ENCODE measurements around the gene RGS6.
A peak's percentile ranks its signal among the peaks of the same experiment; 100 is the strongest.

Gene RGS6

DNA sequence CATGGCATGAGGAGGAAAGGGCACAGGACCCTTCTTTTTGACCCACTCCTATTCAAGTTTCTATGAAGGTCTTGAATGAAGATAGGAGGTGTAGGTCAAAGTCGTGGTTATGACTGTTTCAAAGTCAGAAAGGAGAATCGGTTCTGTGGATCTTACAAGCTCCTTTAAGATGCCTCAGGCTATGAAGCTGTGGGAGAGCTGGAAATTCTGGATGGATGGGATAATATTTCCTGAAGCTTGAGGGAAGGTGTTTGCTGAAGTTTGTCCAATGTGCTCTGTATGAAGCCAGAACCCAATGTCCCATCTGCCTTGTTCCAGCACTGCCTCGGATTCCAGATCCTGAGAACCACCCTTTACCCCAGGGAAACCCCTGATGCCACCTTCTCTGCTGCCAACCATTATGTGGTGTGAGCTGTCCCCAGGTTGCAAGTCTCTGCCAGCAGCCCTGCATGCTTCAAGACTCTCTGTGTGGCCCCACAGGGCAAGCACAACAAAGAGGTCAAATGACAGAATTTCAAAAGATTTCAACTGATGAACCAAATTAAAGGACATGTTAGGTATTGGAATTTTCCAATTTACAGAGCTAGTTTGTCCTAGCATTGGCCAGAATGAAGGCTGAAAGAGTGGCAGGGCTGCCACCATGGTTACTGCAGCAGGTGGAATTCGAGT, 472.0 kb downstream of the RGS6 start:
- DNase-seq (ENCODE audit: low spot score): no peak

DNA sequence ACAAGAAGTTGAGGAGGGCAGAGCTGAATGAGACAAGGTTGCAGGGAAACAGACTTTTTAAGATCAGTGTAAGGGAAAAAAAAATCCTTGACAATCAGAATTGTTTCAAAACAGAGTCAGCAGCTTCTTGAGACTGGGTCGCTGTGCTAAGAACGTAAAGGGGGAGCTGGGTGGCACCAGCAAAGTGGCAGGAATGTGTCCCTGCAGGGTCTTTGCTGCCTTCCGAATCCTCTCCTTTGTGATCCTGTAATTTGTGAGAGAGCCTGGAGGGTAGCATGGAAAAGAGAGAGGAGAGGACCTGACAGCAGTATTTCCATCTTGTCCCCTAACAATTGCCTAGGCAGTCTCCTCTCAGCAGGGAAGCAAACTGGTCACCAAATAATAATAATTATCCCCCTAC, 472.8 kb downstream of the RGS6 start:
- no peak for DNase-seq (ENCODE audit: low spot score)

DNA sequence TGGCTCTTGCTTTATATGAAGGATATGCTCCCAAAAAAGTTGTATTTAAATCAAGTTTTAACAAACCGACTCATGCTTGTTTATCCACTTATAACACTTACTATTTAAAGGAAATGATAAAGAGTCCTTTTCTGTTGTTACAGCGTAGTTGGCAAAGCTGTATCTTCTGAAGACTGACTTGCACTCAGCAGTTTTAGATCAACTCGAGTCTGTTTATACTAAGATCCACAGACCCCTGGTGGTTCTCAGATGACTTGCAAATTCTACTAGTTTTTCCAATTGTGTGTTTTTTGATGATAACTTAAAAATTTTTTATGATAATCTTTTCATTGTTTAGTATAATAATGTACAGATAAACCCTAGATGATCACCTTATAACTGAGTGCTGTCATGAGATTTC, 475.8 kb downstream of the RGS6 start:
- DNase-seq (ENCODE audit: low spot score): no peak

DNA sequence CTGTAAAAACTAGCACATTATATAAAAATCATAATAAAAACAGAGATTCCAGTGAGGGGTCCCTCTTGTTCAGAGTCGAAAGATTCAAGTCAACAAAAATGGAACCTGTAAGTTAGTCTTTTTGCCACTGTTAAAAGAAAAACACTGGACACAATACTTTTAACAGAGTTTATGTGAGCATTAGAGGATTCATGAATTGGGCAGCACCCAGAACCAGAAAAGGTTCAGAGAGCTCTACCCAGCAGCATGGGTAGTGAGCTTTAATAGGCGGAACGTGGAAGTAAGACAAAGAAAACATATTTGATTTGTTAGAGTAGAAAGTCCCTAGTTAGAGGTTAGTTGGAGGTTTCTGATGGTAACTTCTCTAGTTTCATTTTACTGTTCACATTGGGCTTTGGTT, 476.8 kb downstream of the RGS6 start:
- no peak for DNase-seq (ENCODE audit: low spot score)

DNA sequence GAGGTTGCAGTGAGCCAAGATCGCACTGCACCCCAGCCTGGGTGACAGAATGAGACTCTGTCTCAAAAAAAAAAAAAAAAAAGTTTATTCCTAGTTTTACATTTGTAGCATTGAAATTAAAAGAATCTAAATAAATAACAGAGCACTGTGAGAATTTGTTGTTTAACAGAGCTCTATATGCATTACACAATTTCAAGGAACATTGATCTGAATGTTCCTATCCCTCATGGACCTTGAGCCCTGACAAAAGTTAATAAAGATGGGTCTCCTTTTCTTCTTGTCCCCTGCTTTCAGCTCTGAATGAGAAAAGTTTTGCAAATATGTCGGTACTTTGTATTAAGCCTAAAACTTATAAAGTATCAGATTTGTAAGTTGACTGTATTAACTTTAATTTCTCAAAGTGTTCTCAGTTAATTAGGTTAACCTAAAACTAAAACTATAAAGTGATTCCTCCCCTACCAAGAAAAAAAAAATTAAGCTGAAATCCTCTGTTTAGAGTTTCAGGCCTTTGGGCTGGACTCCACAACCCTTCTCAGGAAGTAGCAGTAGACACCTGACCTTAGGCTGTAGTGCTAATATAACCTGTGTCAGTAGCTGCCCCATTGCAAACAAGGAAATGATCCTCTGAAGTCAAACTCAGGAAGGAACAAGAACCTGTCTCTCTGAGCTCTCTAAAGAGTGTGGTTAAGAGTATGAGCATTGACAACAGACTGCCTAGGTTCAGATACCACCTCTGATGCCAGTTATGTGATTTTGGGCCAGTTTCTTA, 484.0 kb downstream of the RGS6 start:
- no peak for DNase-seq (ENCODE audit: low spot score)

DNA sequence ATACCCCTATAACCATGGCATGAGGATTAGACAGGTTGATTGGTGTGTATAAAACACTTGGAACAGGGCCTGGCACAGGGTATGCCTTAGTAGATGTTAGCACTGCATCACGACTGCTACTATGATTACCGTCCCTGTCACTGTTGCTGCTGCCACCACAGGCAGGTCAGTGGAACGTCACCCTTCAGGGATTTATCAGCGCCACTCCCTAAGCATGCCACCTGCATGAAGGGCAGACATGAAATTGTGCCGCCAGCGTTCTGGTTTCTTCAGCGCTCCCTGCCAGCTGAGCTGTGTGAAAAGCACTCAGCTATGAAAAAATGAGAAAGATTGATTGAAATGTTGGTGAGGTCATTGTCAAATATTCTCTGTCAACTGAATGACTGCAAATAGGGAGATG, 484.7 kb downstream of the RGS6 start:
- DNase-seq (ENCODE audit: low spot score): no peak

DNA sequence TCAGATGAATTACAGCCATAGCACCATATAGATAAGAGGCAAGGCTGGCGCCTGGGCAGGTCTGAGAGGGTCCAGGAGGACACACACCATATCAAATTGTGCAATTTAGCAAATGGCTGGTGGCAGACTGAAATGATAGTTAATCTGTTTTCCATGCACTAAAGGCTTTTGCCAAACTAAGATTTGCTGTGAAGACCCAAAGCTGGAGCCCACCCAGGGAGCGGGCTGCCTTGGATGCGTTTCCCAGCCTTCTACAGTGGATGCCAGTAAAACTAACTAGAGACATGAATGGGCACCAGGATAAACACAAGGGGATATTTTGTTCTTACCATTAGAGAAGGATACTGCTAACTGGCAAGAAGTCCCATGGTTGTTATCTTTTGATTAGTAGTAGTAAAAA, 486.6 kb downstream of the RGS6 start:
- no peak for DNase-seq (ENCODE audit: low spot score)

DNA sequence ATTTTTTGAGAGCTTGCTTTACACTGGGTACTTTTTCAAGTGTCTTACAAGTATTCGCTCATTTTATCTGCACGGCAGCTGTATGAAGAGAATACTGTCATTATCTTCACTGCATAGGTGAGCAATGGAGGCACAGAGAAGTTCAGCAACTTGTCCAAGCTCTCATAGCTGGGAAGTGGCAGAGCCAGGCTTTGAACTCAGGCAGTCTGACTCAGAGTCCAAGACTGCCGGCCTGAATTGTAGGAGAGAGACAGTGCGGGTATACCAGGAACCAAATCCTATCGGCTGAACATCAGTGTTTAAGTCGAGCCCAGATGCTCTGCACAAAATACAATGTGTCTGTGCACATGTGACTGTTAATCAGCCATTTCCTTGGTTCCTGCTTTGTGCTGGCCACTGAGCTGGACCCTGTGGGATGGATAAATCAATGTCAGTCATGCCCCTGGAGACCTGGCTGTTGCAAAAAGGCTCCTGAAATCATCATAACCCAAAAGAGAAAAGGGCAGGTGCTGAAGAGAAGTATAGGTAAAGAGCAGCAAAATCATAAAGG, 487.1 kb downstream of the RGS6 start:
- no peak for DNase-seq (ENCODE audit: low spot score)

DNA sequence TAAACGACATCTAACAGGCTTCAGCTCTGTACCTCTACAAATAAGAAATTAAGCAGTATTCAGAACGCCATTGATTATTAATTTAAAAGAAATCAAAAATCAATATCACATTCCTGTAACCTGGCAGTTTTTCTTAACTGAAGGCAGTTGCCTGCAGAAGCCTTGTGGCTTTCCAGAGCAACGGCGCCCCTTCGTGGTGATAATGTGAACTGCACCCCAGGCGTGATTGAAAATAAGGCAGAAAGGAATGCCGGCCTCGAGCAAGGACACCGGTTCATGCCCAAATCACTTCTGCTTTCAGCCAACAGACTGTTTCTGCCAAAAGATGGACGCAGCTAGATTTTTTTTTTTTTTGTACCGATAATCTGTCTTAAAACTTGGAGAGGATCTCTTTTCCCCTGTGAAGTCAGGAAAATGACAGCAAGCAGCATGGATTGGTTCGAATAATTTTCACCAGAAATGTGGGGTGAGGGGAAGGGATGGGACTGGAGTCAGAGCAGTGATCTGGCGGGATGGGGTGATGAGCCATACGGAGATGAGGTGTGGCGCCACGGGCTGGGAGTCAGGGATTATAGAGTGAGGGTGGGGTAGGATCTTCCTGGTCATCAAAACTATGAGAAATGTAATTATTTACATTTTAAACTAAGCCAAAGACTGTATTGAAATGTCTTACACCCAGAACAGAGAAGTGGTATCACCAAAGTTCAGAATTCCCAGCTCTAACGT, 488.7 kb downstream of the RGS6 start:
- DNase-seq (ENCODE audit: low spot score): peak; percentile 55

DNA sequence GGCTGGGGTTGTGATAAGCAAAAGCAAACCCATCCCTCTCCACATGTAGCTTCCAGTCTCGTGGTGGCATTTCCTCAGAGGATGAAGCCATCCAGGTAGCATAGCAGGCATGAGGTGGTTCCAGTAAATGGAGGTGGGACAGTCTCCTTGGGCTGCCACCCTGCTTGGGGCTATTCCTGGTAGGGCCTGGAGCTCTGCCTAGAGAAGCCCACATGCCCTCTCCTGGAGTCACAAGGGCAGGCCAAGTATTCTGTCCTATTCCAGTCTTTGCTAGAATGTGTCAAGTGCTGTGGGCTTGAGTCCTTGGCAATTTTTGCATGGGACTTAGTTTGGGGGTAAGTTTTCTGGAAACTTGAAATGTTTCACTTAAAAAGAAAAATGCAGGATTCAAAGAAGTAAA, 491.7 kb downstream of the RGS6 start:
- DNase-seq (ENCODE audit: low spot score): no peak

DNA sequence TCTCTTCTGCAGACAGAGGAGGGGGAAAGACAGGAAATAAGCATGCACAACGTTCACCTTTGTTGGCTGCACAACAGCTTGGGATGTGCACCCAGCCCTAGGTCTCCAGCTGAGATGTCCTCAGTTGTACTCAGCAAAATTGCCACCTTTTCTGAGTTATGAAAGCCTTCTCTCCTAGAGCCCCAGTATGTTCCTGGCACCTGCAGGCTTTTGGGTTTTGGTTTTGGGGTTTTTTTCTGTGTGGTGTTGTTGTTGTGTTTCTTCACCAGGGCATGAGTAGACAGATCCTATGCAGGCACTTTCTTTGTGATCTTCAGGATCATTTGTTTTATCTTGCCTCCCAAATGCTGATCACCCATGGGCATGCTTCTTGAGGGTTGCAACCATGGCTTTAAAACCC, 498.2 kb downstream of the RGS6 start:
- DNase-seq (ENCODE audit: low spot score): no peak

DNA sequence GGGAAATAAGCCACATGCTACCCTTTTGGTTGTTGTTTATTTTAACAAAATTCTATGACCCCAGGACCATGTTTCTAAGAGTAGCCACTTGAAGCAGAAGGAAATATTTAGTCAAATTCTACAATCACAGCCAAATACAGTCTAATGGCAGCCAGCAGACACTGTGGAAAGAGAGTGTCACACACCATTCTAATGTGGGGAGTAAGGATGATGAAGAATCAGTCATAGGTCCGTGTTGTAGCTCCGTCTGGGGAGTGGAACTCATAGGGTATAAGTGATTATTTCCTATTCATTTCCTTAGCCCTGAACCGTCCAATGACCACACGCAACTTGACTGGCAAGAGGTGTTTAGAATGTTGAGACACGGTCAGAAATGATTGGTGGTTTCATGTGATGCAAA, 500.5 kb downstream of the RGS6 start:
- DNase-seq (ENCODE audit: low spot score): no peak

DNA sequence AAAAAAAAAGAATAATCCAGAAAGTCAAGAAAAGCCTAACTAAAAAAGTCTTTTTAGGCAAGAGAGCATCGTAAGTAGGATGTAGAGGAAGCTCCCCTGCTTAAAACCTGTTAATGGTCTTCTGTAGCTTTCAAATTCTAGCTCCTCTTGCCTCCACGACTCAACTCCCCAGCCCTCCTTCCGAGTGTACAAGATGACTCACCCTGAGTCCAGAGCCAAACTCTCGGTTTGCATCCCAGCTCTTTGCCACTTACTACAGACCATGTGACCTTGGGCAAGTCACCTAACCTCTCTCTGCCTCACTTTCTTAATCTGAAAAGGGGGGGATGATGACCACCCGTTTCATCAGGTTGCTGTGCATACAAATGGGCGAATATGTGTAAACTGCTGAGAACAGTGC, 501.3 kb downstream of the RGS6 start:
- peak; percentile 47 for DNase-seq (ENCODE audit: low spot score)

DNA sequence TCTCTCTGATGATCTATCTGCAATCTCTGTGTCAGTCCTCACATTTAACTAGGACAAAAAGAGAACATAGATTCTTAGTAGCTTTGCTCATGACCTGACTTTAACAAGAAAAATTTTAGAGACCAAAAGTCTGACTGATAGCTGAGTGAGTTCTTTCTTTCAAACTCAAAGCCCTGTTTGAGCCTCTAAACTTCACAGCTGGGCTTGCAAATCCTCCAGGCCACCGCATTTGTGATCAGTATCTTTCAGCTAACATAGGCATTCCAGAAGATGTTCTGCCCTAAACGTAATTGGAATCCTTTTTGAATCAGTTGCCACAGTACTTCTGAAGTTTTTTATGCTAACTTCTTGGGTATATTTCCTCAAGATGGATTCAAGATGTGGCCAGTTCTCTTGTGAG, 502.6 kb downstream of the RGS6 start:
- DNase-seq (ENCODE audit: low spot score): no peak

DNA sequence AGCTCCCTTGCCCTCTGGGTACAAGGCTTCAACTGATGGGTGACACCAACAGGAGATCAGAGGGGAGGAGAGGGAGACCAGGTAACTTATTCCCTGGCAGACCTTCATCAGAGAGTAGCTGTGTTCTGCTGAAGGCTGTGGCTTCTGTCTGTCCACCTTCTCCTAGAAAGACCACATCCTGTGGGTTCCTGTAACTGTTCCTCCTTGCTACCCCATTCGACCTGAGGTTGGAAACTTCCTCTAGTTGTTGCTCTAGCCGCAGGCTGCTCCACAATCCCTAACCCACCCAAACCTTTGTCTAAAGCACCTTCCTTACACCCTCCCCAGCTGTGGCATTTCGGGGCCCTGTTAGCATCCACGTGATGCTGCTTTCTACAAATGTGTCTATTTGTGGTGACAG, 507.5 kb downstream of the RGS6 start:
- no peak for DNase-seq (ENCODE audit: low spot score)

DNA sequence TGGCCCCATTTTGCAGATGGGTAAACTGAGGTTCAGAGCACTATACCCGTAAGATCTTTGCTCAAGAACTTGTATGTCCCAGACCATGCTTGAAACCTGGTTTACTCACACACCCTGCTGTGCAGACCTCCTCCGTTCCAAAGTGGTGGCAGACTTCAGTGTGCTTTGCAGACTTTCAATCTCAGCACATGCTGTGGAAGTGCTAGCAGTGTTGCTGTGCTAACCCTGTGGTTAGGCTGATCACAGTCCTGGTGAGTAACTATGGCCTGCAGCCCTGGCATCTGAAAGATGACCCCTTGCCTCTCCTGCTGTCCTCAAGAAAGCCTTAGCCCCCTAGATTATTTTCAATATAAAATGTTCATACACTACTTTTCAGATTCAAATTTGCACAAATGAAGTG, 511.0 kb downstream of the RGS6 start:
- DNase-seq (ENCODE audit: low spot score): no peak

DNA sequence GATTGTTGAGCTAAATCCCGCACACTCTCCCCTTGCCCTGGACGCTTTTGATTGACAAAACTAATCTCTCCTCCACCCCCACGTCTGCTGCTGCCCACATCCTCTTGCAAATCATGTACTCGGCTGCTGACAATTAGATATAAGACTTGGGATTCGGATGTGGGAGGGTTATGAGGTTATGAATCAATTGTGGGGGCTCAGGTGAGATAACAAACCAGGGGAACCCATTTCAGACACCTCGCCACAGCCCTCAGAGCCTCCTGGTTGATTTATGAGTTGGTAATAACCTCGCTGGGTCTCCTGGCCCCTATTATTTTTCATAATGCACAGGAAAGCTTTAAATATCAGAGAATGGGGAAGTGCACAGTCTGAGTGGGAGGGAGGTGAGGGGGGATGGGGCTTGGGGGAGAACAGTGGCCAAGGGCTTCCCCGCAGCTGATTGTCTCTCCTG, 511.8 kb downstream of the RGS6 start:
- DNase-seq (ENCODE audit: low spot score): no peak

DNA sequence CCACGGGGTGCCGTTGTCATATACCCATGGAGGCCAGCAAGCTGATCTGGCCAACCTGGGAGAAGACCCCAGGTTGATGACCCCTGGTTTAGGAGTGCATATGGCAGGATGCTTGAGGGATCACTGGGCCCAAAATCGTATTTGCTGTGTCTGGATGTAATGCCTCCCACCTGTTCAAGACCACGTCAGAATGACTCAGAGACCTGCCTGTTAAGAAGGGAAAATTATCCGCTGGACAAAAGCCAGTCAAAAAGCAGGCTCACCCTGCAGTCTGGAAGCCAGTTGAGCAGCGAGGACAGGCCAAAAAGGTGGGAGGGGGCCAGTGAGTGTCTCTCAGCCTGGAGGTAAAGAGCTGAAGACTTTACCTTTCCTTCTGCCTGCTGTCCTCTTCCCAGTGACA, 512.5 kb downstream of the RGS6 start:
- no peak for DNase-seq (ENCODE audit: low spot score)

DNA sequence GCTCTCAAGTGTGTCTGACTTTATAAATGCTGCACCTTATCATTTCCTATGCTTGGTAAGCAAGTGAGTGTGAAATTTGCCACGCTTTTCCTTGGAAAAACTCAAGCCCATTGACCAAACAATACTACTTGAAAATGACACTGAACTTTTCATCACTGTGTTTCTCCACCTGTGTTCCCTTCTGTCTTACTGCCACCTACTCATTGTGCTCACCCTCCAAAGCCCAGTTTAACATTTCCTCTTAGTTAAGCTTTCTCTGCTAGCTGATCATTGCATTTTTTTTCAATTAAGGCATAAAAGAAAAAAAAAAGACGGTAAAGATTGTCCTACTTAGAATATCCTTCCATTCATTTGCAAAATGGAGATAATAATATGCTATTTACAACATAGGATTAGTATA, 516.0 kb downstream of the RGS6 start:
- DNase-seq (ENCODE audit: low spot score): no peak

DNA sequence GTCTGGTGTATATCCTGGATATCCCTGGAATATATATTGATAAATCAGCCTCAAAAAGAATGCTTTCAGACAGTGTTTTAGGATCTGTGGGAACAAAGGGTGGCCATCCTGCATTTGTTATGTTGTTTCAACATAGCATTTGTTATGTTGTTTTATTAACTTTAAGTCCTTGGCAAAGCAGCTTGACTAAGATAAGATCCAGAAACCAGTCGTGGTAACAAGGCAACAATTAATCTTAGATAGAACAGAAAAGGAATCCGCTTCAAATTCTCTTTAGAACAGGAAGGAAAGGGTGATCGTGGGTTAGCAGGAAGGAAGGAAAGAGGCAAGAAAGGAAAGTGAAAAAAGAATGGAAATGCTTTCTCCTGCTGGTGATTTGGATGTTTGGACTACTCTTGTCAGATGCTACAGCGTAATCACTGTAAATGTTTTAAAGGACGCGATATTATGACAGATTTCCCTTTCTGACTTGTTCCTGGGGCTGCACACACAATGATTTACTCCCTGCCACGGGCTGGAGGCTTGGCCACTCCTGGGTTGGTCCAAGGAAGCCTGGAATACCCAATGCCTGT, 518.3 kb downstream of the RGS6 start:
- no peak for DNase-seq (ENCODE audit: low spot score)

DNA sequence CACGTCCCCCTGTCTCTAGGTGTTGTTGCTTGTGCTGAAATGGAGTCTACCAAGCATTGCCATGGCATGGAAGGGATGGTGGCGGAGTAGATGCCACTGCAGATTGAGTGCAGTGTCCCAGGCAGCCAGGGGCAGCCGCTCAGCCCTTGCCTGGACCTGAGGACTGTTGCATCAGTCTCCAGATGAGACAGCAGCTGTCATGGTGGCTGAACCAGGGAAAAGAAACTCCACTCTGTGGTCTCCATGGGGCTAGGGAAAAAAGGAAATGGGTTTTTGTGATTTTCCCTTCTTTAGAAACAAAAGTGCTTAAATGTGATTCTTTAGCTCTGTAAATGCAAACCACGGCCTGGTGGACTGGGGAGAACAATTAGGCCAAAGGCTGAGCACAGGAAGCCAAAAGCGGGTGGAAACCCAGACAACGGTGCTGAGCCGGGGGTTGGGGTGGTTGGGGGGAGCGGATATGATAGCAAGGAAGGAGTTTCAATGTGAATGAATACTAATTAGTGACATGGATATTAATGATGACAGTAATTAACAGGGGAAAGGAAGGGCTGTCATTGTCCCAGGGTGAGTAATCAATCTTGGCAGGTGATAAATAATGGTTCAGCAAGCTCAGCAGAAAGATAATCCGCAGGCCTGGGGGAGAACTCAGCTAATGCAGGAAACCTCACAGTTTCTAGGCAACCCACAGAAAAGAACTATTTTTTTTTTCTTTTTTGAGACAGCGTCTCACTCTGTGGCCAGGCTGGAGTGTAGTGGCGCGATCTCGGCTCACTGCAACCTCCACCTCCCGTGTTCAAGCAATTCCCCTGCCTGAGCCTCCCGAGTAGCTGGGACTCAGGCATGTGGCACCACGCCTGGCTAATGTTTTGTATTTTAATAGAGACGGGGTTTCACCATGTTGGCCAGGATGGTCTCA, 519.1 kb downstream of the RGS6 start:
- DNase-seq (ENCODE audit: low spot score): no peak

DNA sequence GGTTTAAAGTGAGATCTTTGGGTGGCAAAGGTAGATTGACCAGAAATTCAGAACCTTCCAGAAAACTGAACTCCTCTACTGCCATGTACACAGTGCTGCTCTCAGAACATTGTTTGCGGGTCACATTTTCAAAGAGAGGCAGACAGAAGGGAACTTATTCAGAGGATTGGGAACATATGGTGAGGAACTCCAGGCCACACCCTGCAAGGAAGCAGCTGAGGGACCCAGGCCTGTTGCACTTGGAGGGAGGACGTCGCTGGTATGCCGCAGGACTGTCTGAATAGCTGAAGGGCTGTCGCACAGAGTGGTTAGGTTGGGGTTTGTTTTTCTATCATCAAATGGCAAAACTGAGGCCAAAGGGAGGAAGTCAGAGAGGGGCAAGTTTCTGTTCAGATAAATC, 520.5 kb downstream of the RGS6 start:
- DNase-seq (ENCODE audit: low spot score): no peak

Data from AG08395 (cell line).